ENCODE results near the gene CACNB4. TPM values are rescaled to one million over a fixed set of nuclear protein-coding genes. Genes with fewer than 3 reads are reported as not detected.

Gene CACNB4
- total RNA-seq, 1 donor from 2014 or later, result 17.3 TPM

- no peak overlapping the region for H3K4me3 ChIP-seq
- H3K36me3 ChIP-seq, result no peaks in the 10 kb centered on the region
- DNase-seq (no peak), ATAC-seq (no peak)
- TF ChIP-seq CTCF (IDR thresholded peaks at IDR 0.05), result no peak
- H3K4me1 ChIP-seq, result peaks cover 9% of the 10 kb centered on the region
- H3K27ac ChIP-seq, result no peak overlapping the region
- no peaks in the 10 kb centered on the region for H3K9me3 ChIP-seq
- H3K27me3 ChIP-seq (ENCODE audit: low read depth), result no peaks in the 10 kb centered on the region
- intact Hi-C loops (cut with DNase I), result no loop called here
Observed at GRCh38 chr2:151952691-151953456, 146.0 kb downstream of the CACNB4 start.

- H3K4me3 ChIP-seq, result peak overlapping the region; percentile 36
- H3K9me3 ChIP-seq, result no peaks in the 10 kb centered on the region
- ATAC-seq (peak; percentile 77 to 86), DNase-seq (peak; percentile 51)
- H3K27ac ChIP-seq, result no peak overlapping the region
- no peak for TF ChIP-seq CTCF (IDR thresholded peaks at IDR 0.05)
- H3K36me3 ChIP-seq, result no peaks in the 10 kb centered on the region
- intact Hi-C loops (cut with DNase I), result no loop called here
- H3K4me1 ChIP-seq, result peaks cover 17% of the 10 kb centered on the region
- no peaks in the 10 kb centered on the region for H3K27me3 ChIP-seq (ENCODE audit: low read depth)
Observed at GRCh38 chr2:151947813-151948165, 151.1 kb downstream of the CACNB4 start.

DNA sequence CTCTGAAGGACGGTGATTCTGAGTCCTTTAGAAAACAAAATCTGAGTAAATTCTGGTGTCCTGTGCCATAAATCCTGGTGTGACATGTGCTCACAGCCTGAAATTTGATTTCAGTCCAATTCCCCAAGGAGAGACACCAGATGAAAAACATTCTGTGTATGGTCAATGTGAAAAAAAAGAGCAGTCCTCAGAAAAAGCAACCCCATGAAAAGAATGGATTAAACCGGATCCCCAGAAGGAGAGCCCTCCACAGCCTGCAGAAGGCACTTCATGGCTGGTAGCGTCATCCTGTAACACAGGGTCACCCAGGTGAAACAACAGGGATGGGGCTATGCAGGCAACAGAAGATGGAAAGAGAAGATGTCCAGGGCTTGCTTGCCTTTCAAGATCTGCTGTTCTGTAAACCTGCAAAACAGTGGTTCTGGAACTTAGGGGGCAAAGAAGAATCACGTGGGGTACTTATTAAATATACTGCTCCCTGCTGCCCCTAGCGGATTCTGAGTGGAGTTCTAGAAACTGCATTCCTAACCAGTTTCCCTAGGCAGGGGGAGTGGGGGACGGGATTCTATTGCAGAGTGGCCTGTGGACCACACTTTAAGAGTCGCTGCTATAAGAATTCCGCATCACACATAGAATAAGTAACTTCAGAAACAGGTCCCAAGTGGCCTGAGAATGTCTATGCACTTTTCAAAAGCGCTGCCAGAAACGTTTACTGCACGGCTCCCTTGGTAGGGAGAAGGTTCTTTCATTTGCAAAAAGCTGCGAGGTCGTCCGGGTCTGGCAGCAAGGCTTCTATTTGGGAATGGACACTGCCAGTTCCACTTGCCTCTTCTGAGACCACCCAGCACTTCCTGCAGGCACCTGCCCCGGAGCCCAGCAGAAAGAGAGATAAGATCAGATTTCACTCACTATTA lies 151.7 kb downstream of the CACNB4 start:
- peak; percentile 51 for TF ChIP-seq CTCF (IDR thresholded peaks at IDR 0.05)
- DNase-seq (no peak), ATAC-seq (peak; percentile 83 to 84)
- intact Hi-C loops (cut with DNase I), result no loop called here
- no peaks in the 10 kb centered on the region for H3K9me3 ChIP-seq
- H3K27me3 ChIP-seq (ENCODE audit: low read depth), result no peaks in the 10 kb centered on the region
- H3K27ac ChIP-seq, result no peak overlapping the region
- H3K4me1 ChIP-seq, result peaks cover 17% of the 10 kb centered on the region
- no peaks in the 10 kb centered on the region for H3K36me3 ChIP-seq
- H3K4me3 ChIP-seq, result peak overlapping the region; percentile 36

DNA sequence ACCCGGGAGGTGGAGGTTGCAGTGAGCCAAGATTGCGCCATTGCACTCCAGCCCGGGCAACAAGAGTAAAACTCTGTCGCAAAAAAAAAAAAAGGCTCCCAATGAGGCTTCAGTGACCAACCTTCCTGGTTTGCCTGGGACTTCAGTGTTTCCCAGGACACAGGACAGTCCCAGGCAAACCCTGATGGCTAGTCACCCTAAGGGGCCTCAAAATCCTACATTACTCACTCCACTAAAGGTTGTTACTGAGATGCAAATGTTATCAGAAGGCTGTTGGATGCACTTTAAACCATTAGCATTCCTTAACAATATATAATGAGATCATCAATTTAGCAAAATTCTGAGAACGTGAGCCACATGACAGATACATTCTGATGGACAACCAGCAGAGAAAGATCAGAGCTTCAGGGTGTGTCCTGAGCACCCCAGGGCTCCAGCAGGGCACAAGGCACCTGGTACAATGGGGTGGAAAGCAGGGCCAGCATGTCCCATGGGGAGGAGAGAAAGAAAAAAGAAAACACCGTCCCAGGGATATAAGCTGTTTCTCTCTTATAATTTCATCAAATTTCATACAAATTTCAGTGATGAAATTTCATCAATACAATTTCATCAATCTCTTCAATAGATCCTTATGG lies 152.5 kb downstream of the CACNB4 start:
- no peak for DNase-seq
- Histone ChIP-seq H3K27me3 (ENCODE audit: low read depth) (no peaks in the 10 kb centered on the region), H3K4me3 (no peak overlapping the region), H3K36me3 (no peaks in the 10 kb centered on the region), H3K9me3 (no peaks in the 10 kb centered on the region), H3K27ac (no peak overlapping the region), H3K4me1 (peaks cover 17% of the 10 kb centered on the region)
- no peak for TF ChIP-seq CTCF (IDR thresholded peaks at IDR 0.05)
- ATAC-seq, result no peak
- intact Hi-C loops (cut with DNase I), result no loop called here

GRCh38 chr2:151945602-151946001 lies 153.2 kb downstream of the CACNB4 start:
- ATAC-seq, result no peak
- Histone ChIP-seq H3K4me1 (peaks cover 17% of the 10 kb centered on the region), H3K4me3 (no peak overlapping the region), H3K27ac (no peak overlapping the region), H3K9me3 (no peaks in the 10 kb centered on the region), H3K36me3 (no peaks in the 10 kb centered on the region), H3K27me3 (ENCODE audit: low read depth) (no peaks in the 10 kb centered on the region)
- intact Hi-C loops (cut with DNase I), result no loop called here
- no peak for TF ChIP-seq CTCF (IDR thresholded peaks at IDR 0.05)
- DNase-seq, result no peak
